ENCODE data around the gene THAP12.
"Not testable (repeated sequence)": the region's sequence is repeated elsewhere in the genome, so short reads cannot be mapped to it uniquely, and the experiment has no call there.

THAP12 gene

DNA sequence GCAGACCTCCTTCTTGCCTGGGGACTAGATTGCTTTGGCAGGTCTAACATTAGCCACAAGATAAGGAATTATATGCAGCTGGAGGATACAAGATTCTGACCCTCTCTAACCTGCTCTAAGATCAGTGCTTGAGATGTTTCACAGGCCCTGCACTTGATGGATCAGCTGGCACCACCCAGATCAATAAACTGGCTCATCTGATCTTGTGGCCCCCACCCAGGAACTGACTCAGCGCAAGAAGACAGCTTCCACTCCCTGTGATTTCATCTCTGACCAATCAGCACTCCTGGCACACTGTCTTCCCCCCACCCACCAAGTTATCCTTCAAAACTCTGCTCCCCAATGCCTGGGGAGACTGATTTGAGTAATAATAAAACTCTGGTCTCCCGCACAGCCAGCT, 57.6 kb downstream of the THAP12 start:
- not testable (repeated sequence) for ATAC-seq, H3K9me3 Mint-ChIP-seq, H3K27ac Mint-ChIP-seq, H3K4me1 Mint-ChIP-seq, H3K36me3 Mint-ChIP-seq, H3K4me3 Mint-ChIP-seq
- peaks cover 65% of the 10 kb centered on the region for H3K27me3 Mint-ChIP-seq

DNA sequence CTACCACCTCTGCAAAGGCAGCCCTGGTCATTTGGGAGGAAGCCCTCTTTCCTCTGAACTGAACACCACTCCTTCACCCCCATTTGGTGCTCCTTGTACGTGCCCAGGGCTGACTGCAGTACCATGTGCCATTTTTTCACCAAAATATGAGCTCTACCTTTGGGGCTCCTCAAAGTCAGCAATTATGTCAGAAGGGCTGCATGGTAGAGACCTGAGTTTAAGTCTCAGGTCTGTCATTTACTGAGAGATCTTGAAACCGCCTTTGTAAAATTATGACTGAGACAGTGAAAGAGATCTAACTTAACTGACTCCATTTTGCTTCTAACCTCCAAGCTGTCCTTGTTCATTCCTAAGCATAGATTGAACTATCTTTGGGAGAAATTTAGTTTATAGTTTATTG, 58.0 kb downstream of the THAP12 start:
- H3K4me1 Mint-ChIP-seq = no peaks in the 10 kb centered on the region
- H3K36me3 Mint-ChIP-seq = no peaks in the 10 kb centered on the region
- no peak overlapping the region for H3K27ac Mint-ChIP-seq
- H3K9me3 Mint-ChIP-seq = no peaks in the 10 kb centered on the region
- H3K4me3 Mint-ChIP-seq = no peak overlapping the region
- ATAC-seq = no peak
- peaks cover 69% of the 10 kb centered on the region for H3K27me3 Mint-ChIP-seq

DNA sequence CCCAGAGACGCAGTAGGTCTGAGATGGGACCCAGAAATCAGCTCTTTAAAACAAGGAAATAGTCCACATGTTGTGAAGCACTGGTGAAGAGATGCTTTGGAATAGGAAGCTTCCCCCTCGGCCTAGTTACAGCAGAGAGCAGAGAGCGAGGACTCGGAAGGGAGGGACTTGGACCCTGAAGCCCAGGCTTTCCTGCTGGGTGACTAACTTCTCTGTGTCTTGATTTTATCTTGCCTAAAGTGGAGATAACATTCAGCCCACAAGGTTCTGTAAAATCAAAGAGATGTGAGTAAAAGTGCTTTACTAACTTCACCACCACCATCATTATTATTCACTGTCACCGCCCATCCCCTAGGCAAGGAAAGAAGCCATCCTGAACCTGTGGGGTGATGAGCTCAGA, 58.4 kb downstream of the THAP12 start:
- no peak for ATAC-seq
- Mint-ChIP-seq H3K4me3 (no peak overlapping the region), H3K27ac (no peak overlapping the region), H3K9me3 (no peaks in the 10 kb centered on the region), H3K27me3 (peaks cover 73% of the 10 kb centered on the region), H3K36me3 (no peaks in the 10 kb centered on the region), H3K4me1 (no peaks in the 10 kb centered on the region)

DNA sequence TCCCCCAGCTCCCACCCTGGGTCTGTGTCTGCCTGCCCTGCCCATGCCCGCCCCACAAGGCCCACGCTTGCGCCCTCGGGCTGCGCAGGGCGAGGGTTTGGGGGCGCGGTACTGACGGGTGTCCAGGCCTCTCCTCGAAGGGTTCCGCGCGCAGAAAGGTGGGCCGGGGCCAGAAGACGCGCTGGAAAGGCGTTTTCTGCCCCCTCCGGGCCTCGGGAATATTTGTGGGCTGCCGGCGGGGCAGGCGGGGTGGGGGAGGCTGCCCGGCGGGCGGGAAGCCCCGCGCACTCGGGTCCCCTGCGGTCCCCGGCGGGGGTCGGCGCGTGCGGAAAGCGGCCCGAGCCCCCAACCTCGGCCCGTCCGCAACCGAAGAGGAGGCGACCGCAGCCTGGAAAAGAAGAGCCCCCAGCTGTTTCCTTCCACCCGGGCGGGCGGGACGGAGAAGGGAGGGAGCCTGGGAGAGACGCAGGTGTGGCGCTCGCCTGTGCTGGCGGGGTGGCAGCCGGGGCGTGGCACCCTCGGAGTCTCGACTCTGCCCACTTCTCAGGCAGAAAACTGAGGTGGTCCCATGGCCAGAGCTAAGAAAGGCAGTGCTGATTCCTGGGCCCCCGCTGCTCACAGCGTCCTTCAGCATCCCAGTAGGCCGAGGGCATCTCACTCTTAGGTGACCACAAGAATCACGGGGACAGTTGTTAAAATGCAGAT, 59.0 kb downstream of the THAP12 start:
- Mint-ChIP-seq H3K27ac (no peak overlapping the region), H3K4me1 (no peaks in the 10 kb centered on the region), H3K36me3 (no peaks in the 10 kb centered on the region), H3K9me3 (no peaks in the 10 kb centered on the region), H3K27me3 (peaks cover 77% of the 10 kb centered on the region), H3K4me3 (no peak overlapping the region)
- ATAC-seq = no peak

DNA sequence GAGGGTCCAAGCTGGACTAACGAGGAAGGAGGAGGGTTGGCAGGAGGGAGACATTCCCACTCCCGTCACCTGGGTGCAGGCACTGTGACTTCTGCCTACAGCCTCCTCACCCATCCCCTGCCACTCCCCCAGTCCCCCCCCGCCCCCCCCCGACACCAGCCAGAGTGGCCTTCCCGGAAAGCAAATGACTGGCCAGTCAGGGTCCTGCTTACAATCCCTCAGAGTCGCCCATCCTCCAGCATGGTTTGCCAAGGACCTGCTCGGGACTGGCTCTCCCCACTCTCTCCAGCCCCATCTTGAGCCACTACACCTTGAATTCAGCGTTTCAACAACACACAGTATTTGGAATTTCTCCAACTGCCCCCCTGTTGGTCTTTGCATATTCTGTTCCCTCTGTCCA, 59.6 kb downstream of the THAP12 start:
- H3K4me3 Mint-ChIP-seq = no peak overlapping the region
- H3K4me1 Mint-ChIP-seq = no peaks in the 10 kb centered on the region
- no peaks in the 10 kb centered on the region for H3K9me3 Mint-ChIP-seq
- peaks cover 77% of the 10 kb centered on the region for H3K27me3 Mint-ChIP-seq
- H3K36me3 Mint-ChIP-seq = no peaks in the 10 kb centered on the region
- no peak overlapping the region for H3K27ac Mint-ChIP-seq
- ATAC-seq = no peak

DNA sequence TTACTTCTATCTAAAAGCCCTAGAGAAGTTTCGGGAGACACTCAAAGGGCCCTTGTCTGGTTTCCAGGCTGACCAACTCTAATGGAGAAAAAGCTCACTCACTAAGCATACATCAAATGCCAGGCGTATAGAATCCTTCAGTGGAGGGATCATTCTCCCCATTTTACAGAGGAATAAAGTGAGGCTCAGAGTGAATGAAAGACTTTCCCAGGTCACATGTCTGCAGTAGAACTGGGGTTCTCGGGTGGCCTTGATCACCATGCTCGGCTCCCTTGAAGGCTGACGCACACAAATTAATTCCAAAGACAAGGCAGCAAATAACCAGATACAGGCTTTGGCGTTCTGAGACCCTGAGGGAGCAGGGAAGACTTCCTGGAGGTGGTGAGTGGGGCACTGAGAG, 60.0 kb downstream of the THAP12 start:
- no peaks in the 10 kb centered on the region for H3K9me3 Mint-ChIP-seq
- H3K27ac Mint-ChIP-seq = no peak overlapping the region
- no peak for ATAC-seq
- no peaks in the 10 kb centered on the region for H3K36me3 Mint-ChIP-seq
- no peak overlapping the region for H3K4me3 Mint-ChIP-seq
- H3K4me1 Mint-ChIP-seq = no peaks in the 10 kb centered on the region
- H3K27me3 Mint-ChIP-seq = peaks cover 74% of the 10 kb centered on the region

DNA sequence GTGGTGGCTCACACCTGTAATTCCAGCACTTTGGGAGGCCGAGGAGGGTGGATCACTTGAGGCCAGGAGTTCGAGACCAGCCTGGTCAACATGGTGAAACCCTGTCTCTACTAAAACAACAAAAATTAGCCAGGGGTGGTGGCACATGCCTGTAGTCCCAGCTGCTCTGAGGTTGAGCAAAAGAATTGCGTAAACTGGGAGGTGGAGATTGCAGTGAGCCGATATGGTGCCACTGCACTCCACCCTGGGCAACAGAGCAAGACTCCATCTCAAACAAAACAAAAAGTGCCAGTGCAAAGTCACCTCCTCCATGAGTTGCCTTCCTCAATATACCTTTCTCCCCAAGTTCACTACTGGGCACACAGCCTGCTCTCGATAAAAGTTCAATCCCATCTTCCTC, 61.1 kb downstream of the THAP12 start:
- not testable (repeated sequence) for H3K36me3 Mint-ChIP-seq, H3K4me1 Mint-ChIP-seq, H3K4me3 Mint-ChIP-seq, H3K9me3 Mint-ChIP-seq, ATAC-seq, H3K27ac Mint-ChIP-seq
- peaks cover 64% of the 10 kb centered on the region for H3K27me3 Mint-ChIP-seq

DNA sequence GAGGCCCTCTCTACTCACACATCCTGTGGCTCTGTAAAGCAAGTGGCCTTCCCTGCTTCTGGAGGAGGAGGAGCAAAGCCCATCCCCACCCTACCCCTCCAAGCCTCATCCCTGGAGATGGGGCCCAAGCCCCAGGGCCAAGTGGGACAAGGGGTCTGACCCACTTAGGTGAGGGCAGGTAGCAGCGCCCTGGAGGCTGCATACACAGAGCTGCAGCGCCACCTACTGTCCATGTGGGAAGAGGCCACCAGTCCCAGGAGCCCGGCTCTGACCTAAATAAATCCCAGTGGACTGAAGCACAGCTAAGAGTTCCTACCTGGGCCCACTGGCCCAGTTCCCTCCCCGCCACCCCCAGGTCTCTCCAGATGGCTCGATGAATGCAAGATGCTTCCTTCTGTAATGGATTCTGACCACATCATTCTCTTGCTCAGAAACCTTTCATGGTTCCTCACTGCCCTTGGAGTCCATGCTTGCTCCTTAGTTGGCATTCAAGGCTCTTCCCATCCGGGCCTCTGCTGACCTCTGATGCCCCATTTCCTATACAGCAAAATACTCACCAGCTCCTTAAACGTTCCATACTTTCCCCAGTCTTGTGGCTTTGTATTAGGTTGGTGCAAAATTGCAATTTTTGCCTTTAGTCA, 62.1 kb downstream of the THAP12 start:
- no peaks in the 10 kb centered on the region for H3K4me1 Mint-ChIP-seq
- H3K27ac Mint-ChIP-seq = no peak overlapping the region
- H3K4me3 Mint-ChIP-seq = no peak overlapping the region
- peak; percentile 91 for ATAC-seq
- H3K27me3 Mint-ChIP-seq = peaks cover 67% of the 10 kb centered on the region
- no peaks in the 10 kb centered on the region for H3K9me3 Mint-ChIP-seq
- H3K36me3 Mint-ChIP-seq = no peaks in the 10 kb centered on the region

DNA sequence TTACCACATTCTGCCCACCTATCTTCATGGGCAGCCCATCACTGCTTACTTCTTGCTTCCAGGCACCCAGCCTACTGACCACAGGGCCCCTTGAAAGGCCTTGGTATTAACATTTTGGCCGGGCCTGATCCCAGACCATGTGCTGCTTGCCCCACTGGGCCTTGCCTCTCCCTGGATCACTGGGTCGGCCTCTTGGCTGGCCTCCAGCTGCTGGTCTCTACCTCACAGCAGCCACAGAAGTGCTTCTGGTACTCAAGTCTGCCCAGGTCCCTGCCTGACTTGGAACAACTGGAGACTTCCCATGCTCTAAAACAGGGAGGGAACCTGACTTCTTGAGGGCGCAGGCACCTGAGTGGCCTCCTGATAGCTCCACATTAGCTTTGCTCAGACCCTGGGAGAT, 63.6 kb downstream of the THAP12 start:
- no peaks in the 10 kb centered on the region for H3K4me1 Mint-ChIP-seq
- no peak for ATAC-seq
- H3K27ac Mint-ChIP-seq = no peak overlapping the region
- H3K9me3 Mint-ChIP-seq = no peaks in the 10 kb centered on the region
- no peak overlapping the region for H3K4me3 Mint-ChIP-seq
- H3K27me3 Mint-ChIP-seq = peaks cover 66% of the 10 kb centered on the region
- H3K36me3 Mint-ChIP-seq = no peaks in the 10 kb centered on the region

DNA sequence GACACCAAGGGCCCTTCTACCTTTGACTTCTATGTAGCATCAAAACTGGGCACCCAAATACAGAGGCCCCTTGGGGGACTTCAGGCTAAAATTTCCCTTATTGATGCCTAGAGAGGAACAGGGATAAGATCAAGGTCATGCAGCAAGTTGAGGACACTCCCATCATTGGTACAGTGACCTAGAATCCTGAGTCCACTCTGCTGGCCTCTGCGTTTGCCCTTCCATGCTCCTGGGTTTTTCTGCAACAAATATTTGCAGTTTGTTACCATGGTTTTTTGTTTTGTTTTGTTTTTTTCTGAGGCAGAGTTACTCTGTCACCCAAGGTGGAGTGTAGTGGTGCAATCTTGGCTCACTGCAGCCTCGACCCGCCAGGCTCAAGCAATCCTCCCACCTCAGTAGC, 64.2 kb downstream of the THAP12 start:
- no peaks in the 10 kb centered on the region for H3K9me3 Mint-ChIP-seq
- peaks cover 67% of the 10 kb centered on the region for H3K27me3 Mint-ChIP-seq

DNA sequence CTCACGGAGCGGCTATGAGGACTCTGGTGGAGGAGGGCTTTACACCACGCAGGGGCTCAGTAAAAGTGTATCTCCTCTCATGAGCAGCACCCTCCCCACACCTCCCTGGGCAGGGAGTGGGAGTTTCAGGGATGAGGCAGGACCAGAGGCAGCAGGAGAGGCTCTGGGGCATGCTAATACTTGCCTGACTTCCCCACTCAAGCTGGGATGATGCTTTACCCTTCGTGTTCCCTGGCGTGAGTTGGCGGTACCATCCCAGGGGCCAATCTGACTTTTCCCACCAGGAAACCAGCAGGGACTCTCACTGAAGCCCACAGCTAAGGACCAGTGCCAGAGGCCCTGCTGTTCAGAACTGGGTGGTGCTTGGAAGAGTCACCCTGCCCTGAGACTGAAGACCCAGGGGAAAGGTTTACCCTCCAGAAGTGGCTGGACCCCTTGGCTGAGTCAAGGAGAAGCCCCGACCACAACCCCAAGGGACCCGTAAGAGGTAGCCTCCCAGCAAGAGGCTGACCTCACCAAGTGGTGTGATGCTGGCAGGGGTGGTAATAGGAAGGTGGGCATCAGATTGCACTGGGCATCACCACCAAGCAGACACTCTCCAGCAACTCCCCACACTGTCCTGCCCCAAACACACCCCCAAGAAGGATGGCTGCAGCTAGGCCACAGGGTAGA, 65.6 kb downstream of the THAP12 start:
- H3K4me1 Mint-ChIP-seq = no peaks in the 10 kb centered on the region
- H3K27me3 Mint-ChIP-seq = peaks cover 53% of the 10 kb centered on the region
- no peak for ATAC-seq
- no peak overlapping the region for H3K27ac Mint-ChIP-seq
- H3K4me3 Mint-ChIP-seq = no peak overlapping the region
- no peaks in the 10 kb centered on the region for H3K9me3 Mint-ChIP-seq
- H3K36me3 Mint-ChIP-seq = no peaks in the 10 kb centered on the region

More for the DNA sequence above, 64.2 kb downstream of the THAP12 start:
- H3K4me3 Mint-ChIP-seq = no peak overlapping the region
- no peak for ATAC-seq
- H3K27ac Mint-ChIP-seq = no peak overlapping the region
- H3K36me3 Mint-ChIP-seq = no peaks in the 10 kb centered on the region
- no peaks in the 10 kb centered on the region for H3K4me1 Mint-ChIP-seq

DNA sequence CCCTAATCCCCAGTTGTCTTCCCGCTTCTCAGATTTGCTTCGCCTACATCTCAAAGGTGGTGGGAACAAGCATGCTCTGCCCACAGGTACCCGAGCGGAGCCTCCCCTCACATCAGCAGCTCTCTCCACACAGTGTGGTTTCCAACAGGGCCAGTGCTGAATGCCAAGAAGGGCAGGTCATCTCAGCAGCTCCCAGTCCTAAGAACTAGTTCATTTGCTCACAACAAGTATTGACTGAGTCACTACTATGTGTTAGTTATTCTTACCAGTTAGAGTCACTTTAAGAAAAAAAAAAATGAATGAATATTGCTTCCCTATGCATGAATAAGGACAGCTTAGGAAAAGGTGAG, 66.2 kb downstream of the THAP12 start:
- Mint-ChIP-seq H3K36me3 (no peaks in the 10 kb centered on the region), H3K9me3 (no peaks in the 10 kb centered on the region), H3K27ac (no peak overlapping the region), H3K4me1 (no peaks in the 10 kb centered on the region), H3K4me3 (no peak overlapping the region), H3K27me3 (peaks cover 47% of the 10 kb centered on the region)
- ATAC-seq = no peak

DNA sequence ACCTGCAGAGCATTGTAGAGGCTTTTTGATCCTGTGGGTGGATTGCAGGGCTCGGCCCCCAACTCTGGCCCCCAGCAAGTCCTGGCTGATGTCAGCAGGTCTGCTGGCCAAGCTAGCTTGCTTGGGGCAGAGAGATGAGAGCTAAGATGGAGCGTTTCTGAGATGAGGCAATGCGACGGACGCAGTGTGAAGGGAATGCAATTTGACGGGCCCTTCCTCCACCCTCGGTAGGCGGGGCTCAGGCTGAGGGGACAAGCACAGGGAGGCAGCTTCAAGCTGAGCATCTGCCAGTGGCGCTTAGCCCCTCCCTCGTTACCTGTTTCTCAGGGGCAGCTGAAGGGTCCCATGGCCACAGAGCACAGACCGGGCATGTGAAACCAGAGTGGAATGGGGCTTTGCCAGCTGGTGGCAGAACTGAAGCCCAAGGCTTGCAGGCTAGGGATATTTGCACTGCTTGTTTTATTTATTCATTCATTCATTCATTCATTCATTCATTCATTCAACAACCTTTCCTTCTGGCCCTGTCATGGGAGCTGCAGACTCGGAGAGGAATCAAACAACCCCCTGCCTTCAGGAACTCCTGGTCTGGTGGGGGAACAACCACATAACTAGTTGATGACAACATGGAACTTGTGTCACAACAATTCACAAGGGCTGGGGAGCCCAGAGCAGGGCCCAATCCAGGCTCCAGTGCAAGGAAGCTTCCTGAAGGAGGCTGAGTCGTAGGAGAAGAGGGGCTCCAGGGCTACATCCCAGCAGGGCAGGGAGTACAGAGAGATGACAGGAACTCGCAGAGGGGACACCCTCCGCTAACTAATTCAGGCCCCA, 66.8 kb downstream of the THAP12 start:
- no peaks in the 10 kb centered on the region for H3K36me3 Mint-ChIP-seq
- no peaks in the 10 kb centered on the region for H3K4me1 Mint-ChIP-seq
- H3K27me3 Mint-ChIP-seq = peaks cover 41% of the 10 kb centered on the region
- H3K9me3 Mint-ChIP-seq = no peaks in the 10 kb centered on the region
- ATAC-seq = no peak
- no peak overlapping the region for H3K27ac Mint-ChIP-seq
- H3K4me3 Mint-ChIP-seq = no peak overlapping the region

DNA sequence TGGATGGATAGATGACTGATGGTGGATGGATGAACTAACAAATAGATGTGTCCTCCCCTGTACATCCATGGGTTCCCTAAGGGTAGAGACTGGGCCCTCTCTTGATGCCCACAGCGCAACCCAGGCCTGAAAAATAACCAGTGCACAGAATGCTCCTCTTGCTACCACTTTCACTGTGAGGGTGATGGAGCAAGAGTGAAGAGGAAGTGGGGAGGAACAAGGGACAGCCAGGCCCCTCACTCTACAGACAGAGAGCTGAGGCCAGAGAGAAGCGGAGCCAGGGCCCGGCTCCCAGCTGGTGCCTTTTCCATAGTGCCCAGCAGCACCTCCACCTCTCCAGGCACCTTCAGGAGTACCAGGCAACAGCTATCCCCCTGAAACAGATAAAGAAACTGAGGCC, 67.7 kb downstream of the THAP12 start:
- no peaks in the 10 kb centered on the region for H3K9me3 Mint-ChIP-seq
- no peaks in the 10 kb centered on the region for H3K4me1 Mint-ChIP-seq
- H3K4me3 Mint-ChIP-seq = no peak overlapping the region
- no peak overlapping the region for H3K27ac Mint-ChIP-seq
- H3K36me3 Mint-ChIP-seq = no peaks in the 10 kb centered on the region
- no peak for ATAC-seq
- peaks cover 34% of the 10 kb centered on the region for H3K27me3 Mint-ChIP-seq

DNA sequence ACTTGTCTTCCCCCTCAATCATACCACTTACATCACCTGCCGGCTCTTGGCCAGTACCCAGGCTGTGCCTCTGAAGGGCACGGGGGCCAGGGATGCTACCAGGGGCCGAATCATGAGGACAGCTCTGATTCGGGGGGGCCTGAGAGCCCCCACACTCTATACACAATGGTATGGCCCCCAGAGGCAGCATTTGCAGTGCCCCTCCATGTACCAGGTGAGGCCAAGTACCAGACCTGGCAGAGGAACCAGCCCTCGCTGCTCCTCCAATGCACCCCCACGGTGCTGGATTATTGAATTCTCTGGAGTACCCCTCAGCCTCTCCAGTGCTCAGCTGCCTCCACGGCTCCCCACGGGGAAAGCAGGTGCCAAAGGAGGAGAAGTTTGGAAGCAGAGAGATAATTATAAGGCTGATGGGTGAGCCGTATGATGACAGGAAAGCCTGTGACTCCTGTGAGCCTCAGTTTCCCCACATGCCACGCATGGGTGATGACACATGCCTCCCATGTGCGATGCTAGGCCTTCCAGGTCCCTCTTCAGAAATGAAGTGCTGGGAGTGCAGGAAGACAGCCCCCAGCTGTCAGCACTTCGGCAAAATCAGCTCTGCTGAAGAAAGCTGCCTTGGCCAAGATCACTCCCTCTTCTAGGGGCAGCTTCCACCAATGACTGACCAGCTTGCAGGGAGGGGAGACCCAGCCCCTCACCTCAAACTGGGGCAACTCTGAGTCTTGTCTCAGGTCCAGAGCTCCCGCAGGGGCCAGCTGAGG, 69.9 kb downstream of the THAP12 start:
- ATAC-seq = peak; percentile 24

More for the DNA sequence above, 69.9 kb downstream of the THAP12 start:
- no peaks in the 10 kb centered on the region for H3K36me3 Mint-ChIP-seq
- H3K4me1 Mint-ChIP-seq = no peaks in the 10 kb centered on the region
- H3K9me3 Mint-ChIP-seq = no peaks in the 10 kb centered on the region
- no peak overlapping the region for H3K27ac Mint-ChIP-seq
- no peak overlapping the region for H3K4me3 Mint-ChIP-seq
- H3K27me3 Mint-ChIP-seq = peaks cover 23% of the 10 kb centered on the region

Data from stimulated activated memory B cell treated with anti-CD40 and anti-IgM and Interleukin-4, amounts not matched to agents 10 μg/mL and 1 μg/mL and 100 μg/mL, for 72 hours (primary cell).